Measurements from ENCODE around the gene MYH10. TPM values are rescaled to one million over a fixed set of nuclear protein-coding genes. Genes with fewer than 3 reads are reported as not detected.

Gene MYH10
- total and polyA plus RNA-seq, 9 of the 15 experiments (the other 6 are each of a cell fraction or from before 2014, with no cell fraction given) = 16.3 to 95.3 (median 39.7) TPM

GRCh38 chr17:8662973-8663372, 32.4 kb upstream of the MYH10 start (continued):
- TF ChIP-seq RERE (CRISPR knock-in tag; IDR thresholded peaks at IDR 0.05; ENCODE audit: borderline replicate concordance) (no peak), POLR2B (IDR thresholded peaks at IDR 0.05; ENCODE audit: low read depth, partially characterized antibody) (no peak), ZNF431 (CRISPR knock-in tag; IDR thresholded peaks at IDR 0.05) (no peak), ZNF407 (IDR thresholded peaks at IDR 0.05; ENCODE audit: low read depth) (no peak)

Data from K562 (cell line).